AG09319 (cell line): ENCODE data around the gene CDC42BPB.

Experiments used
- DNase-seq: peaks from one replicate; pipeline ENCODE4 v3.0.0-alpha.2; 2010; ENCODE audit warnings: low read depth; ENCODE audit errors: extremely low read depth
- TF ChIP-seq, protein P1 (sequence below): IDR thresholded peaks from 2 replicates; pipeline ENCODE4 v1.5.1; 2011; ENCODE audit warnings: low read depth, mild to moderate bottlenecking, inconsistent platforms, low read length, moderate library complexity

Gene CDC42BPB

GRCh38 chr14:102947321-102948103 lies 109.8 kb downstream of the CDC42BPB start:
- no peak for DNase-seq
- TF ChIP-seq, protein P1, sequence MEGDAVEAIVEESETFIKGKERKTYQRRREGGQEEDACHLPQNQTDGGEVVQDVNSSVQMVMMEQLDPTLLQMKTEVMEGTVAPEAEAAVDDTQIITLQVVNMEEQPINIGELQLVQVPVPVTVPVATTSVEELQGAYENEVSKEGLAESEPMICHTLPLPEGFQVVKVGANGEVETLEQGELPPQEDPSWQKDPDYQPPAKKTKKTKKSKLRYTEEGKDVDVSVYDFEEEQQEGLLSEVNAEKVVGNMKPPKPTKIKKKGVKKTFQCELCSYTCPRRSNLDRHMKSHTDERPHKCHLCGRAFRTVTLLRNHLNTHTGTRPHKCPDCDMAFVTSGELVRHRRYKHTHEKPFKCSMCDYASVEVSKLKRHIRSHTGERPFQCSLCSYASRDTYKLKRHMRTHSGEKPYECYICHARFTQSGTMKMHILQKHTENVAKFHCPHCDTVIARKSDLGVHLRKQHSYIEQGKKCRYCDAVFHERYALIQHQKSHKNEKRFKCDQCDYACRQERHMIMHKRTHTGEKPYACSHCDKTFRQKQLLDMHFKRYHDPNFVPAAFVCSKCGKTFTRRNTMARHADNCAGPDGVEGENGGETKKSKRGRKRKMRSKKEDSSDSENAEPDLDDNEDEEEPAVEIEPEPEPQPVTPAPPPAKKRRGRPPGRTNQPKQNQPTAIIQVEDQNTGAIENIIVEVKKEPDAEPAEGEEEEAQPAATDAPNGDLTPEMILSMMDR = no peak

- DNase-seq = no peak
- TF ChIP-seq, protein P1 = no peak
Observed at GRCh38 chr14:102945346-102946130, 111.8 kb downstream of the CDC42BPB start.

GRCh38 chr14:102944448-102945330 lies 112.7 kb downstream of the CDC42BPB start:
- no peak for DNase-seq
- TF ChIP-seq, protein P1 = no peak

DNA sequence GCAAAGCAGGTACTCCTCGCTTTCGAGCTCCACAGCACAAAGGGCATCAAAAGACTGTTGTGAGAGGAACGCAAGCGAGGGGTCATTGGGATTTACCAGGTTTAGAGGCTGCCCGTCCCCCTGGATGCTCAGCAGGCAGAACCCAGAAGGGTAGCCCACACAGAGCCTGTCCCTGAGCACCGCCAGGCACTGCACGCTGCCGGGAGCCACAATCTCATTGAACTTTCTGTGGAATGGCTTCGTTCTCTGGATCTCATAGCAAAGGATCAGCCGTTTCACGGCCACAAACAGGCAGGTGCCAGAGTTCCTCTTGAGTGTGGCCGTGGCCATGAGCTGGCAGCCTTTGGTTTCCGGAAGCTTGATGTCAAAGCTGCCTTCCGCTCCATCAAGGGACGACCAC lies 113.4 kb downstream of the CDC42BPB start:
- DNase-seq = no peak
- TF ChIP-seq, protein P1 = no peak

- DNase-seq = no peak
- TF ChIP-seq, protein P1 = no peak
Observed at GRCh38 chr14:102943454-102943853, 113.9 kb downstream of the CDC42BPB start.

- DNase-seq = no peak
- TF ChIP-seq, protein P1 = no peak
Observed at GRCh38 chr14:102942069-102942468, 115.3 kb downstream of the CDC42BPB start.
